HEK293 (cell line): ENCODE measurements around the gene RNF144A.

Experiments used
- CTCF ChIA-PET: fragments of 350-600 bp; formaldehyde crosslinking; extraction: SDS; loops from one replicate; lab custom pipeline; 2021; ENCODE audit warnings: antibody characterized with exemption; lab: Yijun Ruan, JAX
- POLR2A ChIA-PET: fragments of 300-600 bp; formaldehyde crosslinking; extraction: SDS; loops from one replicate; lab custom pipeline; 2020; ENCODE audit warnings: antibody characterized with exemption, inconsistent platforms; lab: Yijun Ruan, JAX
- H3K27ac ChIP-seq: fragments of 200-500 bp; sonication (Bioruptor generic); 2 replicates; pipeline ENCODE4 v1.5.1; 2014; ENCODE audit warnings: low read depth, low read length, control low read depth, inconsistent platforms; ENCODE audit errors: extremely low read depth
- H3K36me3 ChIP-seq, 2 experiments: fragments of 200-500 bp in 1 of 2; sonication (Bioruptor generic) in 1 of 2; 1 replicate in 1 of 2; 2 replicates in 1 of 2; pipeline ENCODE4 v1.5.1; 2014 to 2017; ENCODE audit warnings: inconsistent platforms in 2 of 2, low read length in 2 of 2; ENCODE audit not compliant: control insufficient read depth in 2 of 2, insufficient read depth in 1 of 2
- H3K4me1 ChIP-seq: fragments of 200-500 bp; sonication (Bioruptor generic); 2 replicates; pipeline ENCODE4 v1.5.1; 2014; ENCODE audit warnings: mild to moderate bottlenecking, low read length, inconsistent platforms; ENCODE audit not compliant: control insufficient read depth, insufficient read depth
- H3K4me3 ChIP-seq: 2 replicates; pipeline ENCODE4 v1.5.1; 2011; ENCODE audit warnings: low read depth, mild to moderate bottlenecking, control low read depth, low read length, moderate library complexity
- H3K9me3 ChIP-seq: fragments of 200-500 bp; sonication (Bioruptor generic); 2 replicates; pipeline ENCODE4 v1.5.1; 2014; ENCODE audit warnings: low read depth, low read length, inconsistent platforms; ENCODE audit not compliant: control insufficient read depth, insufficient read depth
- OVOL3 ChIP-seq: fragments of 450-650 bp; formaldehyde crosslinking; IDR thresholded peaks from 2 replicates; pipeline ENCODE4 v1.5.1; 2016; ENCODE audit warnings: missing biosample characterization, missing genetic modification characterization
- PRDM1 ChIP-seq: fragments of 450-650 bp; formaldehyde crosslinking; IDR thresholded peaks from 2 replicates; pipeline ENCODE4; 2016; ENCODE audit warnings: missing biosample characterization, missing genetic modification characterization
- REST ChIP-seq: fragments of 450-650 bp; formaldehyde crosslinking; IDR thresholded peaks from 2 replicates; pipeline ENCODE4 v1.5.1; 2016; ENCODE audit warnings: missing biosample characterization, missing genetic modification characterization
- YY1 ChIP-seq: fragments of 450-650 bp; formaldehyde crosslinking; IDR thresholded peaks from 2 replicates; pipeline ENCODE4 v1.5.1; 2018; ENCODE audit warnings: missing biosample characterization, missing genetic modification characterization
- ZBTB20 ChIP-seq: fragments of 450-650 bp; formaldehyde crosslinking; IDR thresholded peaks from 2 replicates; pipeline ENCODE4 v1.5.1; 2016; ENCODE audit warnings: missing biosample characterization, missing genetic modification characterization
- ZIC2 ChIP-seq: fragments of 450-650 bp; formaldehyde crosslinking; IDR thresholded peaks from 2 replicates; pipeline ENCODE4 v1.5.1; 2016; ENCODE audit warnings: missing biosample characterization, missing genetic modification characterization
- ZNF146 ChIP-seq: fragments of 450-650 bp; formaldehyde crosslinking; IDR thresholded peaks from 2 replicates; pipeline ENCODE4 v1.5.1; 2016; ENCODE audit warnings: missing biosample characterization, missing genetic modification characterization
- ZNF175 ChIP-seq: fragments of 450-650 bp; formaldehyde crosslinking; IDR thresholded peaks from 2 replicates; pipeline ENCODE4 v1.5.1; 2016; ENCODE audit warnings: missing biosample characterization, missing genetic modification characterization
- ZNF18 ChIP-seq: fragments of 450-650 bp; formaldehyde crosslinking; IDR thresholded peaks from 2 replicates; pipeline ENCODE4 v1.5.1; 2016; ENCODE audit warnings: missing biosample characterization, missing genetic modification characterization
- ZNF202 ChIP-seq: fragments of 450-650 bp; formaldehyde crosslinking; IDR thresholded peaks from 2 replicates; pipeline ENCODE4 v1.5.1; 2016; ENCODE audit warnings: missing biosample characterization, missing genetic modification characterization, borderline replicate concordance
- ZNF214 ChIP-seq: fragments of 450-650 bp; formaldehyde crosslinking; IDR thresholded peaks from 2 replicates; pipeline ENCODE4 v1.5.1; 2017; ENCODE audit warnings: missing biosample characterization, mild to moderate bottlenecking, missing genetic modification characterization, borderline replicate concordance
- ZNF223 ChIP-seq: fragments of 450-650 bp; formaldehyde crosslinking; IDR thresholded peaks from 2 replicates; pipeline ENCODE4 v1.5.1; 2016; ENCODE audit warnings: missing biosample characterization, missing genetic modification characterization
- ZNF366 ChIP-seq: fragments of 450-650 bp; formaldehyde crosslinking; conservative IDR thresholded peaks from 2 replicates; pipeline ENCODE4 v1.5.1; 2016; ENCODE audit warnings: missing biosample characterization, missing genetic modification characterization
- ZNF394 ChIP-seq: fragments of 450-650 bp; formaldehyde crosslinking; IDR thresholded peaks from 2 replicates; pipeline ENCODE4 v1.5.1; 2016; ENCODE audit warnings: missing biosample characterization, missing genetic modification characterization, mild to moderate bottlenecking, moderate library complexity, borderline replicate concordance
- ZNF449 ChIP-seq: fragments of 450-650 bp; formaldehyde crosslinking; IDR thresholded peaks from 2 replicates; pipeline ENCODE4 v1.5.1; 2017; ENCODE audit warnings: missing biosample characterization, mild to moderate bottlenecking, missing genetic modification characterization, moderate library complexity
- ZNF48 ChIP-seq: fragments of 450-650 bp; formaldehyde crosslinking; IDR thresholded peaks from 2 replicates; pipeline ENCODE4 v1.5.1; 2016; ENCODE audit warnings: missing biosample characterization, missing genetic modification characterization
- ZNF555 ChIP-seq: fragments of 450-650 bp; formaldehyde crosslinking; conservative IDR thresholded peaks from 2 replicates; pipeline ENCODE4 v1.5.1; 2017; ENCODE audit warnings: missing biosample characterization, mild to moderate bottlenecking, missing genetic modification characterization, inconsistent platforms
- ZNF571 ChIP-seq: fragments of 450-650 bp; formaldehyde crosslinking; IDR thresholded peaks from 2 replicates; pipeline ENCODE4 v1.5.0; 2017; ENCODE audit warnings: missing biosample characterization, missing genetic modification characterization
- ZNF701 ChIP-seq: fragments of 450-650 bp; formaldehyde crosslinking; IDR thresholded peaks from 2 replicates; pipeline ENCODE4 v1.5.1; 2016; ENCODE audit warnings: missing biosample characterization, missing genetic modification characterization
- ZNF76 ChIP-seq: fragments of 450-650 bp; formaldehyde crosslinking; IDR thresholded peaks from 2 replicates; pipeline ENCODE4; 2016; ENCODE audit warnings: low read depth, missing biosample characterization, missing genetic modification characterization, borderline replicate concordance
- ZNF837 ChIP-seq: fragments of 450-650 bp; formaldehyde crosslinking; IDR thresholded peaks from 2 replicates; pipeline ENCODE4 v1.5.1; 2016; ENCODE audit warnings: missing biosample characterization, missing genetic modification characterization
- TF ChIP-seq, protein P1 (sequence below): fragments of 450-650 bp; formaldehyde crosslinking; IDR thresholded peaks from 2 replicates; pipeline ENCODE4 v1.5.1; 2016; ENCODE audit warnings: missing biosample characterization, missing genetic modification characterization
- TF ChIP-seq, protein P2 (sequence below): fragments of 450-650 bp; formaldehyde crosslinking; IDR thresholded peaks from 2 replicates; pipeline ENCODE4 v1.5.1; 2017; ENCODE audit warnings: missing biosample characterization, missing genetic modification characterization

RNF144A gene

DNA sequence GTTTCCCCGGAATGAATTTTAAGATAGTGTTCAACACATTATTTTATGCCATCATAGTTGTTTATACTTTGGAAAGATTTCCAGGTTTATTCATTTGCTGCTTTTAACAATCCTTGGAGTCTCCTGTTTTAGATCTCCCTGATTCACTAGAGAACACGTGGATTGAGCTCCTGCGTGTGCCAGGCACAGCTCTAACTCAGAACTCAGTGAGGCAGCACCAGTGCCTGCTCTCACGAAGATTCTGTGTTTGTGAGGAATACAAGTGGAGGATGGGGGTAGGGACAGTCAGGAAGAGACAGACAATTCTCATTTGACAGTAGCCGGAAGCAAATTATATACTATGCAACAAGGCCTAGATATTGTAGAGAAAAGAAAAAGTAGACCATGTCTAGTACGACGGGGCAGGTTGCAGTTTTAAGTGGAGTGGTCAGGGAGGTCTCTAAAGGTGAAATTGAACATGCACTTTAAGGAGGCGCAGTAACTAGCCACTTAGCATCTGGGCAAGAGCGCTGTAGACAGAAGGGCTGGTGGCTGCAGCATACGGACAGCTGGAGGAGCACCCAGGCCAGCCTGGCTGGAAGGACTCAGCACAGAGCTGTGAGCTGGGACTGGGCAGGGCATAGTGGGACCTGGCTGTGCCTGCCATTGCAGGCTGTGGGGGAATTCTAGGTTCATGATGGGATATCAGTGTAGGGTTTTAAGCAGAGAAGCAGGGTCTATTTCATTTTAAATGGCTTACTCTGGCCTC is 24.3 kb downstream of the RNF144A start (continued):
- TF ChIP-seq ZNF18 = no peak
- no peak for TF ChIP-seq OVOL3 (tag by site-specific recombination)
- no peak for TF ChIP-seq ZNF175
- TF ChIP-seq ZNF76 (tag by site-specific recombination) = no peak
- TF ChIP-seq, protein P1, sequence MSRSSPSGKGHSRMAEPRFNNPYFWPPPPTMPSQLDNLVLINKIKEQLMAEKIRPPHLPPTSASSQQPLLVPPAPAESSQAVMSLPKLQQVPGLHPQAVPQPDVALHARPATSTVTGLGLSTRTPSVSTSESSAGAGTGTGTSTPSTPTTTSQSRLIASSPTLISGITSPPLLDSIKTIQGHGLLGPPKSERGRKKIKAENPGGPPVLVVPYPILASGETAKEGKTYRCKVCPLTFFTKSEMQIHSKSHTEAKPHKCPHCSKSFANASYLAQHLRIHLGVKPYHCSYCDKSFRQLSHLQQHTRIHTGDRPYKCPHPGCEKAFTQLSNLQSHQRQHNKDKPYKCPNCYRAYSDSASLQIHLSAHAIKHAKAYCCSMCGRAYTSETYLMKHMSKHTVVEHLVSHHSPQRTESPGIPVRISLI (tag by site-specific recombination) = no peak
- TF ChIP-seq ZNF394 = no peak

- Histone ChIP-seq H3K36me3 (peaks cover 0 to 18% of the 10 kb centered on the region in 2 experiments; a peak in 1 of 3 replicates), H3K4me3 (no peak overlapping the region), H3K27ac (no peak overlapping the region), H3K4me1 (no peaks in the 10 kb centered on the region), H3K9me3 (no peaks in the 10 kb centered on the region)
- POLR2A ChIA-PET = no interaction called here
- TF ChIP-seq ZNF366 (tag by site-specific recombination) (no peak), ZNF214 (tag by site-specific recombination) (no peak), ZNF701 (tag by site-specific recombination) (no peak), ZNF449 (no peak), ZNF48 (tag by site-specific recombination) (no peak), ZNF555 (tag by site-specific recombination) (no peak), ZIC2 (no peak), ZNF571 (tag by site-specific recombination) (no peak), ZNF146 (tag by site-specific recombination) (no peak), ZNF202 (tag by site-specific recombination) (no peak), PRDM1 (no peak), ZBTB20 (tag by site-specific recombination) (no peak), REST (tag by site-specific recombination) (no peak), ZNF223 (tag by site-specific recombination) (no peak), ZNF837 (tag by site-specific recombination) (no peak), ZNF394 (no peak), YY1 (no peak)
- TF ChIP-seq, protein P2, sequence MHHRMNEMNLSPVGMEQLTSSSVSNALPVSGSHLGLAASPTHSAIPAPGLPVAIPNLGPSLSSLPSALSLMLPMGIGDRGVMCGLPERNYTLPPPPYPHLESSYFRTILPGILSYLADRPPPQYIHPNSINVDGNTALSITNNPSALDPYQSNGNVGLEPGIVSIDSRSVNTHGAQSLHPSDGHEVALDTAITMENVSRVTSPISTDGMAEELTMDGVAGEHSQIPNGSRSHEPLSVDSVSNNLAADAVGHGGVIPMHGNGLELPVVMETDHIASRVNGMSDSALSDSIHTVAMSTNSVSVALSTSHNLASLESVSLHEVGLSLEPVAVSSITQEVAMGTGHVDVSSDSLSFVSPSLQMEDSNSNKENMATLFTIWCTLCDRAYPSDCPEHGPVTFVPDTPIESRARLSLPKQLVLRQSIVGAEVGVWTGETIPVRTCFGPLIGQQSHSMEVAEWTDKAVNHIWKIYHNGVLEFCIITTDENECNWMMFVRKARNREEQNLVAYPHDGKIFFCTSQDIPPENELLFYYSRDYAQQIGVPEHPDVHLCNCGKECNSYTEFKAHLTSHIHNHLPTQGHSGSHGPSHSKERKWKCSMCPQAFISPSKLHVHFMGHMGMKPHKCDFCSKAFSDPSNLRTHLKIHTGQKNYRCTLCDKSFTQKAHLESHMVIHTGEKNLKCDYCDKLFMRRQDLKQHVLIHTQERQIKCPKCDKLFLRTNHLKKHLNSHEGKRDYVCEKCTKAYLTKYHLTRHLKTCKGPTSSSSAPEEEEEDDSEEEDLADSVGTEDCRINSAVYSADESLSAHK (tag by site-specific recombination) = no peak
- CTCF ChIA-PET = no interaction called here
Observed at GRCh38 chr2:6942848-6943247, 25.6 kb downstream of the RNF144A start.
